Brain microvascular endothelial cell (primary cell): ENCODE data around the gene NTRK3.

Experiments
- DNase-seq: peaks from one replicate; pipeline ENCODE4 v3.0.0-alpha.2; 2020
- H3K27ac ChIP-seq: fragments of 250-450 bp; sonication (Bioruptor Pico); 2 replicates; pipeline ENCODE4 v1.5.1; 2020; ENCODE audit warnings: mild to moderate bottlenecking, moderate library complexity
- H3K27me3 ChIP-seq: fragments of 250-450 bp; sonication (Bioruptor Pico); replicated peaks from 2 replicates; pipeline ENCODE4 v1.5.1; 2020; ENCODE audit warnings: mild to moderate bottlenecking
- H3K36me3 ChIP-seq: fragments of 250-450 bp; sonication (Bioruptor Pico); replicated peaks from 2 replicates; pipeline ENCODE4 v1.5.1; 2020; ENCODE audit warnings: mild to moderate bottlenecking
- H3K4me3 ChIP-seq: 2 replicates; pipeline ENCODE4 v1.5.1; 2011; ENCODE audit warnings: low read depth, mild to moderate bottlenecking, control low read depth, low read length, moderate library complexity
- CTCF ChIP-seq: IDR thresholded peaks from 2 replicates; pipeline ENCODE4 v1.5.1; 2011; ENCODE audit warnings: low read depth, mild to moderate bottlenecking, moderate library complexity, low read length, control low read depth, inconsistent platforms; ENCODE audit errors: missing control alignments
- in situ Hi-C: cut with HindIII; loops from 2 replicates; pipeline ENCODE4 v1.10.0; 2017; ENCODE audit warnings: low sequenced_read_pairs, low pct_ligation_motif_present

The NTRK3 gene

GRCh38 chr15:87877822-87878542, 378.6 kb downstream of the NTRK3 start:
- H3K27ac ChIP-seq, result no peak overlapping the region
- TF ChIP-seq CTCF, result no peak
- no peaks in the 10 kb centered on the region for H3K27me3 ChIP-seq
- no peak overlapping the region for H3K4me3 ChIP-seq
- no peaks in the 10 kb centered on the region for H3K36me3 ChIP-seq
- DNase-seq, result no peak
- in situ Hi-C loops, result no loop called here

GRCh38 chr15:87877114-87877810, 379.3 kb downstream of the NTRK3 start:
- DNase-seq, result peak; percentile 86
- H3K36me3 ChIP-seq, result no peaks in the 10 kb centered on the region
- TF ChIP-seq CTCF, result no peak
- in situ Hi-C loops, result no loop called here
- no peak overlapping the region for H3K27ac ChIP-seq
- H3K4me3 ChIP-seq, result no peak overlapping the region
- H3K27me3 ChIP-seq, result no peaks in the 10 kb centered on the region

- in situ Hi-C loops, result no loop called here
- Histone ChIP-seq H3K36me3 (no peaks in the 10 kb centered on the region), H3K27ac (no peak overlapping the region), H3K27me3 (no peaks in the 10 kb centered on the region), H3K4me3 (no peak overlapping the region)
- no peak for TF ChIP-seq CTCF
- no peak for DNase-seq
Measured at GRCh38 chr15:87874896-87875711, 381.4 kb downstream of the NTRK3 start.

GRCh38 chr15:87873516-87873915, 383.0 kb downstream of the NTRK3 start:
- Histone ChIP-seq H3K4me3 (no peak overlapping the region), H3K27ac (no peak overlapping the region), H3K36me3 (no peaks in the 10 kb centered on the region), H3K27me3 (no peaks in the 10 kb centered on the region)
- no peak for TF ChIP-seq CTCF
- DNase-seq, result no peak
- in situ Hi-C loops, result no loop called here

GRCh38 chr15:87871731-87872320, 384.7 kb downstream of the NTRK3 start:
- in situ Hi-C loops, result no loop called here
- Histone ChIP-seq H3K36me3 (no peaks in the 10 kb centered on the region), H3K4me3 (no peak overlapping the region), H3K27ac (no peak overlapping the region), H3K27me3 (no peaks in the 10 kb centered on the region)
- DNase-seq, result no peak
- no peak for TF ChIP-seq CTCF
